Subcutaneous abdominal adipose tissue (tissue), 5 donors: ENCODE data around the gene TRIM77.
"Not testable (repeated sequence)": the region's sequence is repeated elsewhere in the genome, so short reads cannot be mapped to it uniquely, and the experiment has no call there.

Experiments used
- H3K27ac ChIP-seq: one replicate; pipeline ENCODE4 v1.7.0; 2013; ENCODE audit warnings: low read depth, mild to moderate bottlenecking, inconsistent platforms, low read length, moderate library complexity
- H3K27me3 ChIP-seq, 5 donors: one replicate each; pipeline ENCODE4 v1.7.0; 2013; ENCODE audit warnings: low read length in 5 of 5, inconsistent platforms in 1 of 5; ENCODE audit not compliant: control insufficient read depth in 5 of 5, insufficient read depth in 4 of 5
- H3K36me3 ChIP-seq, 5 donors: one replicate each; pipeline ENCODE4 v1.7.0; 2013; ENCODE audit warnings: low read length in 5 of 5; ENCODE audit not compliant: control insufficient read depth in 5 of 5, insufficient read depth in 5 of 5
- H3K4me1 ChIP-seq, 5 donors: one replicate each; pipeline ENCODE4 v1.7.0; 2013; ENCODE audit warnings: low read length in 5 of 5, mild to moderate bottlenecking in 3 of 5, moderate library complexity in 1 of 5; ENCODE audit not compliant: control insufficient read depth in 5 of 5, insufficient read depth in 5 of 5
- H3K4me3 ChIP-seq, 5 donors: one replicate each; pipeline ENCODE4 v1.7.0; 2013; ENCODE audit warnings: low read length in 5 of 5, low read depth in 1 of 5
- H3K9ac ChIP-seq, 5 donors: one replicate each; pipeline ENCODE4 v1.7.0; 2013; ENCODE audit warnings: low read length in 5 of 5, mild to moderate bottlenecking in 4 of 5, moderate library complexity in 3 of 5
- H3K9me3 ChIP-seq, 5 donors: one replicate each; pipeline ENCODE4 v1.7.0; 2013; ENCODE audit warnings: low read length in 5 of 5; ENCODE audit not compliant: control insufficient read depth in 5 of 5
- donor health status: healthy.
- donor health status: healthy.
- donor health status: healthy.
- donor health status: healthy.
- donor health status: healthy.

Gene TRIM77, protein sequence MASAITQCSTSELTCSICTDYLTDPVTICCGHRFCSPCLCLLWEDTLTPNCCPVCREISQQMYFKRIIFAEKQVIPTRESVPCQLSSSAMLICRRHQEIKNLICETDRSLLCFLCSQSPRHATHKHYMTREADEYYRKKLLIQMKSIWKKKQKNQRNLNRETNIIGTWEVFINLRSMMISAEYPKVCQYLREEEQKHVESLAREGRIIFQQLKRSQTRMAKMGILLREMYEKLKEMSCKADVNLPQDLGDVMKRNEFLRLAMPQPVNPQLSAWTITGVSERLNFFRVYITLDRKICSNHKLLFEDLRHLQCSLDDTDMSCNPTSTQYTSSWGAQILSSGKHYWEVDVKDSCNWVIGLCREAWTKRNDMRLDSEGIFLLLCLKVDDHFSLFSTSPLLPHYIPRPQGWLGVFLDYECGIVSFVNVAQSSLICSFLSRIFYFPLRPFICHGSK

DNA sequence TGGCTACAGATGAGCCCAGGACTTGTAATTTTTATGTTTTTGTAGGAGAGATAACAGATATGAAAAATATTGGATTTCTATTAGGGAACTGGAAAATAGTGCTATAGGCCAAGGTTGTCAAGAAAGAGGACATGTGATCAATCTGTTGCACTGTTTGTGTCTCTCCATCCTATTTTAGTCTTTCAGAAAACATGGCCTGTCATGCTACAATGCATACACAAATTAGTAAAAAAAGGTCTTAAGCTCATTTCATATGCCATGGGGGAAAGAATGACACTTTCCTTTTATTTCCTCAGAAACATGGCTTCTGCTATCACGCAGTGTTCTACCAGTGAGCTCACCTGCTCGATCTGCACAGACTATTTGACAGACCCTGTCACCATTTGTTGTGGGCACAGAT, at the start of gene TRIM77:
TRIM77 (plus strand) TSS at position 301 of the 400 bp plus-strand sequence; CDS start at position 301, 0 bp downstream.
- not testable (repeated sequence) for H3K36me3 ChIP-seq, H3K27ac ChIP-seq, H3K9ac ChIP-seq, H3K4me3 ChIP-seq, H3K9me3 ChIP-seq, H3K4me1 ChIP-seq, H3K27me3 ChIP-seq

DNA sequence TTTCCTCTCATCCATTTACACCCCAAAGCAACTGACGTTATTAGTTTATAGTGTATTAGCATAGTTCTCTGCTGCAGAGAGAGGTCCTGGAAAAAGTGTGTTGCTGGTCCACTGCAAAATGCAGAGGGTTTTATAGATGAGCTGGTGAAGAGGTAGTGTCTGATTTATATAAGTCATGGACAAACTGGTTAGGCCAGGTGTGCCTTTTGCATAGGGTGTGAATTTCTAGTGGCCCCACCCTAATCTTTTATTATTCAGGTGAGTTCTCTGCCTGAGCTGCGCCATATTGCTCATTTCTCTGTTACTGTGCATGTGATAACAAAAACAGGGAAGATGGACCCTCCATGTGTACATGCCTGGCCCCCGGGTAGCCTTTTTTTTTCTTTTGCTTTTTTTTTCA, 43.1 kb upstream of the TRIM77 start:
- H3K36me3 ChIP-seq = no peaks in the 10 kb centered on the region

DNA sequence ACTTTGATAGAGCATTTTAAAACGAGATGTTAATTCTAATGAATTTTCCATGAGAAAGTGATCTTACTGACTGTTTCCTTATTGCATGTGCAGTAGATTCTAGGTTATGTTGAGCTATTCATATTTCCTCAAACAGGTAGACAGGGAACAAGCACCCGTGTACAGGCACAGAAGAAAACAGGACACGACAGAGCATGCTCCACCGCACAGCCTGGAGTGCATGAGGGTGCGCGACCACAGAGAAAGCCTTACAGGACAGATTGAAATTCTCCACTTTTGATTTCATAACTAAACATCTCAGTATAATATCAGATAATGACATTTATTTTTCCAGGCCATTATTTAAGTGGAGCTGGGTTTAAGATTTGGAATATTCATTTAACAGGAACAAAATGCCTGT, 41.9 kb upstream of the TRIM77 start:
- H3K4me1 ChIP-seq, H3K9ac ChIP-seq, H3K36me3 ChIP-seq, H3K27me3 ChIP-seq, H3K9me3 ChIP-seq, H3K27ac ChIP-seq, H3K4me3 ChIP-seq: not testable (repeated sequence)

More for the DNA sequence above, 43.1 kb upstream of the TRIM77 start:
- H3K27ac ChIP-seq = no peak overlapping the region
- no peaks in the 10 kb centered on the region for H3K9me3 ChIP-seq
- H3K4me3 ChIP-seq = no peak overlapping the region
- no peak overlapping the region for H3K9ac ChIP-seq
- H3K4me1 ChIP-seq = no peaks in the 10 kb centered on the region
- H3K27me3 ChIP-seq = no peaks in the 10 kb centered on the region

DNA sequence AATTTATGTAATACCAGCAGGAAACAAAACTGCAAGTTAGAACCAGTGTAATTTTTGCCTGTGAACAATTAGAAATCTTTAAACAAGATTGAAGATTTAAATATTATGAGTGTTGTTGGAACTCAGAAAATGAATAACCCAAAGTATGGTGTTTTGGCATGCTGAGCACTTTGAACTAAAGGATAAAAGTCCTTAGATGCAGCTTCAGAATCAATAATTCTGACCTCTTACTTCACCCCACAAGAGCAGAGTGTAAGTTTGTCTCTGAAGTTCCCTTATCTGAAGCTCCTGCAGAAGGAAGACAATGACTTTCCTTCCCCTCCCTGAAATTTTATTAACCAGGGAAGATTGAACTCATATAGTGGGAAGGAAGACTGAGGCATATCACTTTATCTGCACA, 40.5 kb upstream of the TRIM77 start:
- H3K9ac ChIP-seq, H3K9me3 ChIP-seq, H3K4me1 ChIP-seq, H3K27me3 ChIP-seq, H3K27ac ChIP-seq, H3K4me3 ChIP-seq, H3K36me3 ChIP-seq: not testable (repeated sequence)

DNA sequence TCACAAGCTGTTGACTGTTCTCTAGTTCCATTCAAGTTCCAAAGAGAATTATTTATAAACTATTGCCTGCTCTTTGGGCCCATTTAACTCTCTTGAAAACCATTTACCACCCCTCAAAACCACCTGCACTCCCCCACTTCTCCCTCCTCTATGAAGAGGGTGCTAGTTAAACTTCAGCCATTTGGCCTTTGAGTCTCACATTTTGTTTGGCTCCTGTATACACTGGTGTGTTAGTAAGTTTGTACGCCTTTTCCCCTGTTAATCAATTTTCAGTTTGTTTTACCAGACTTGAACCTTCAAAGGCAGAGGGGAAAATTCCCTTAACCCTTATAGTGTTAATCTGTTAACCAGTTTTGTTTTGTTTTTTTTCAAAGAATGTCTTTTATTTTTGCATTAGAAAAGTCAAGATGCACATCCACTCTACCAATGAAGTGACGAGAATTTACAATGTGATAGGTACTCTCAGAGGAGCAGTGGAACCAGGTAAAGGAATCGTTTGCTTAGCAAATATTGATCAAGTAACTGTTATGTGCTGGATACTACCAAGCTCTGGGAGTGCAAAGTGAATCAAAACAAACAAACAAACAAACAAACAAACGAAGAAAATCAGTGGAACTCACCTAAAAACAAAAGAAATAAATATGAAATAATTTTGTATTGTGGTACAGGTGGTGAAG, 40.0 kb upstream of the TRIM77 start:
- H3K27ac ChIP-seq, H3K9me3 ChIP-seq, H3K9ac ChIP-seq, H3K27me3 ChIP-seq, H3K4me1 ChIP-seq, H3K36me3 ChIP-seq, H3K4me3 ChIP-seq: not testable (repeated sequence)

DNA sequence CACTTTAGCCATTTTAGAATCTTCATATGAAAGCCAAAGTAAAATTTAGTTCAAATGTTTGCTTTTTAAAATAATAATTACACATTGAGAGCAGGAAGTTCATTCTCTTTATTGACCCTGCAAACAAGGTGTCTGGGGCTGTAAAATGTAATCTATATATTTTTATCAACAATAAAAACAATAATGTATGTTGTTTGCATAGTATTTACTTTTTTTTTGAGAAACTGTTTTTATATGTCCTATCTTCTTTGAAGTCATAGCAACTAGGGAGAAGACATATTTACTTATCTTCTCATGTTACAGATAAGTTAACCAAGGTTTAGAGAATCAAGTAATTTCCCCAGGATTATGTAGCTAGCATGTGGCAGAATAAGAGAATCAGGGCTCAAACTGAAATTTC, 37.6 kb upstream of the TRIM77 start:
- H3K36me3 ChIP-seq, H3K27me3 ChIP-seq, H3K9me3 ChIP-seq, H3K4me1 ChIP-seq, H3K4me3 ChIP-seq, H3K9ac ChIP-seq, H3K27ac ChIP-seq: not testable (repeated sequence)

DNA sequence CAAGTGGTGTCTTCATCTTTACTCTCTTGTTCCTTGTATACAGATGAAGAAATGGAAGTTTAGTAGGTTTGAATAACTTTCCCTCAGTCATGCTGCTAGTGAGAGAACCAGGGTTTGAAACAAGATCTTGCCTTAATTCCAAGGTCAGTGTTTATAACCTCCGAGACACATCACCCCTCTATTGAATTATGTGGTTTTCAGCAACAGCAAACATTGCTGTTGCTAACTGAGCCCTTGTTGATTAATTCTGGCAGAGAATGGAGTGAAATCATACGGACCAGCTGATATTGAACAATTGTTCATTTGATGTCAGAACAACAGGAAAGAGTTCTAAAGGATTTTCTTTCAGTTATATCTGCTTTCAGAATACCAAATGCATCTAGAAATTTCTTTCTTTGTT, 36.7 kb upstream of the TRIM77 start:
- H3K4me3 ChIP-seq, H3K4me1 ChIP-seq, H3K9me3 ChIP-seq, H3K36me3 ChIP-seq, H3K9ac ChIP-seq, H3K27me3 ChIP-seq, H3K27ac ChIP-seq: not testable (repeated sequence)

DNA sequence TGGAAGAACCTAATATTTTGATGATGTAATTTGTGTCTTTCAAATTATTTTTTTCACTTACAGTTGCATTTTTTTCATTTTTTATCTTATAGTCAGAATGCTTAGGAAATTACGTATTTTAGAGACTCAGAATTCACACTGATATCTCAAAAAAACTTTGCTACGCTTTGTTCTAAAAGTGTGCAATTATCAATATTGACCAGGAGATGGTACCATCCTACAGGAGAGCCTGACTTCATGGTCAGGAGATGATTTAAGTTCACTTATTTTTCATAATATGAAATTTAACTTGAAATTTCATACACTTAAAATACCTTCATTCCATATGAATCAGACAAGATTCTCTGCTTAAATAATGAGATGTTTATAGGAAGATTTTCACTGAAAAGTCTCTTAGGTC, 34.7 kb upstream of the TRIM77 start:
- not testable (repeated sequence) for H3K9ac ChIP-seq, H3K36me3 ChIP-seq, H3K27ac ChIP-seq, H3K4me1 ChIP-seq, H3K9me3 ChIP-seq, H3K27me3 ChIP-seq, H3K4me3 ChIP-seq

DNA sequence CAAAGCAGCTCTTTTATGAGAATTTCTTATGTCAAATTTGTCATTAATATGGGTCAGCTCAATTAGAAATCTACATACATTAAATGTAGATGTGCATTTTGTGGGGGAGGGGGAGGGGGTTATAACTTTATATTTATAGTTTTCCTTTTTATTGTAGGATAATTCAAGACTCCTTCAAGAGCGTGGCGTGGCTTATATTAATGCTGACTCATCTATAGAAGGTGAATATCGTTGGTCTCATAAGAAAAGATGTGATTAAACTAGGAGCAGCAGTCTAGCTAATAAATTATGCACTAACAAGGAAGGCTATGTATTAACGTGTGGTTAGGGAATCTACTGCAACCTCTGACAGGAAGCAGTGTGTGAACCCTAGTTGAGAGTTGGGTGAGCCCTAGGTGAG, 34.2 kb upstream of the TRIM77 start:
- not testable (repeated sequence) for H3K27ac ChIP-seq

DNA sequence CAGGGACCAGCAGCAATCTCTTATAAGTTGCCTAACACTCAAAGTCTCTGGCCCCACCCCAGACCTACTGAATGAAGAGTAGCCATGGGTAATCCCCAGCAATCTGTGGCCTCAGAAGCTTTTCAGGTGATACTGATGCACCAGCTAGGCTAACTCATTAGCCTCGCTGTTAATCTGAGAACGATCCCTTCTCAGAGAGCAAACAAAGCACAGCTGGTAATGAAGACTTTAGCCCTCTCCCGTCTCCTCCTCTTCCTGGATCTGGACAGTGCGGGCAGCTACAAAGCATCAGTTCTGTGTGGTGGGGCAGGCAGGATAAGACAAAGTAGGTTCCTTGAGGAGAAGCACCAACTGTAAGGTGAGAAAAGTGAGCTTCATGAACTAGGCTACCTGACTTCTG, 3.0 kb upstream of the TRIM77 start:
- H3K9ac ChIP-seq, H3K27me3 ChIP-seq, H3K4me1 ChIP-seq, H3K9me3 ChIP-seq, H3K4me3 ChIP-seq, H3K27ac ChIP-seq, H3K36me3 ChIP-seq: not testable (repeated sequence)

More for the DNA sequence above, 34.2 kb upstream of the TRIM77 start:
- H3K4me3 ChIP-seq, H3K4me1 ChIP-seq, H3K9ac ChIP-seq, H3K36me3 ChIP-seq, H3K27me3 ChIP-seq, H3K9me3 ChIP-seq: not testable (repeated sequence)
